Neural progenitor cell (in vitro differentiated cells): ENCODE results near the gene BCL2L13. TPM values are rescaled to one million over a fixed set of nuclear protein-coding genes. Genes with fewer than 3 reads are reported as not detected.

Source experiments
- DNase-seq: peaks from one replicate; pipeline ENCODE4 v3.0.0-alpha.2; 2016; ENCODE audit warnings: low spot score
- H2AFZ ChIP-seq: fragments of 200-600 bp; sonication (generic); replicated peaks from 2 replicates; pipeline ENCODE4 v1.6.1; 2016; ENCODE audit warnings: antibody characterized with exemption
- H3F3A ChIP-seq: fragments of 200-600 bp; sonication (generic); 2 replicates; pipeline ENCODE4 v1.6.1; 2016; ENCODE audit warnings: antibody characterized with exemption, low read depth
- H3K27ac ChIP-seq: fragments of 200-600 bp; sonication (generic); 2 replicates; pipeline ENCODE4 v1.5.1; 2016; ENCODE audit warnings: mild to moderate bottlenecking
- H3K27me3 ChIP-seq: fragments of 200-600 bp; sonication (generic); 2 replicates; pipeline ENCODE4 v1.6.1; 2016; ENCODE audit warnings: mild to moderate bottlenecking, moderate library complexity
- H3K36me3 ChIP-seq: fragments of 200-600 bp; sonication (generic); 2 replicates; pipeline ENCODE4 v1.5.1; 2016
- H3K4me1 ChIP-seq: fragments of 200-600 bp; sonication (generic); 2 replicates; pipeline ENCODE4 v1.6.1; 2016; ENCODE audit warnings: mixed run types
- H3K4me2 ChIP-seq: fragments of 200-600 bp; sonication (generic); 2 replicates; pipeline ENCODE4 v1.6.1; 2016
- H3K4me3 ChIP-seq: fragments of 200-600 bp; sonication (generic); 2 replicates; pipeline ENCODE4 v1.5.1; 2016
- H3K79me2 ChIP-seq: fragments of 200-600 bp; sonication (generic); 2 replicates; pipeline ENCODE4 v1.6.1; 2016; ENCODE audit warnings: low read depth
- H3K9ac ChIP-seq: fragments of 200-600 bp; sonication (generic); 2 replicates; pipeline ENCODE4 v1.6.1; 2016
- H3K9me3 ChIP-seq: fragments of 200-600 bp; sonication (generic); 2 replicates; pipeline ENCODE4 v1.5.1; 2016; ENCODE audit warnings: low read depth
- H4K20me1 ChIP-seq: fragments of 200-600 bp; sonication (generic); 2 replicates; pipeline ENCODE4 v1.6.1; 2016; ENCODE audit warnings: low read depth
- H3K27ac Mint-ChIP-seq: 3 replicates; pipeline ENCODE4 v1.8.0; 2021; ENCODE audit warnings: mixed read lengths
- H3K27me3 Mint-ChIP-seq: 2 replicates; pipeline ENCODE4 v1.8.0; 2022; ENCODE audit warnings: low read depth, mild to moderate bottlenecking, inconsistent platforms, moderate library complexity, mixed read lengths; ENCODE audit not compliant: insufficient read depth
- H3K36me3 Mint-ChIP-seq: 3 replicates; pipeline ENCODE4 v1.8.0; 2021; ENCODE audit warnings: mixed read lengths
- H3K4me1 Mint-ChIP-seq: 3 replicates; pipeline ENCODE4 v1.8.0; 2021; ENCODE audit warnings: mixed read lengths
- H3K4me3 Mint-ChIP-seq: 3 replicates; pipeline ENCODE4 v1.8.0; 2021; ENCODE audit warnings: mild to moderate bottlenecking, moderate library complexity, mixed read lengths
- H3K9me3 Mint-ChIP-seq: 3 replicates; pipeline ENCODE4 v1.8.0; 2020; ENCODE audit warnings: mixed read lengths
- CTCF ChIP-seq: fragments of 200-600 bp; sonication (generic); IDR thresholded peaks from 2 replicates; pipeline ENCODE4 v1.5.1; 2017; ENCODE audit warnings: antibody characterized with exemption, mild to moderate bottlenecking
- EZH2 ChIP-seq: fragments of 200-600 bp; sonication (generic); IDR thresholded peaks from 2 replicates; pipeline ENCODE4 v1.6.1; 2017; ENCODE audit warnings: antibody characterized with exemption, mild to moderate bottlenecking, moderate library complexity
- EZH2phosphoT487 ChIP-seq: fragments of 200-600 bp; sonication (generic); IDR thresholded peaks from 2 replicates; pipeline ENCODE4 v1.6.1; 2017; ENCODE audit warnings: antibody characterized with exemption
- total RNA-seq: library from RNA; depleted of rRNA; stranded (reverse); fragments of >200 nt; gene quantifications from 2 replicates; pipeline ENCODE4 v1.2.3, GENCODE V29; 2015; ENCODE audit warnings: low replicate concordance

BCL2L13 gene
- total RNA-seq, 1 donor from 2014 or later, result 47.7 TPM

DNA sequence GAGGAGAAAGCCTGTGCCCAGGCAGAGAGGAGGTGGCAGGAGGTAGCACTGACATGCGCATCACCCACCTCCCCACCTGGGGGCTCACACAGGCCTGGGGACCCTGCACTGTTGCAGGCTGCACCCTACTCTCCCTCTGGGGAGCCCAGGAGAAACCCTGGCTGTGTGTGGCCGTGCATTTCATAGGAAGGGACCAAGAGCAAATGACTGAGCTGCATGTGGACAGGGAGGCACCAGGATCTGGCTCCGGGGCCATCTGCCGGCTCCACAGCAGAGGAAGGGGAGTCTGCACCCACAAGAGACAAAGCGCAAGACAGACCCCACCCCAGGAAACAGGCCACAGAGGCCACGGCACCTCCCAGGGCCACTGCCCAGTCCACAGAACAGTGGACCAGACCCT lies 113.0 kb downstream of the BCL2L13 start:
- Mint-ChIP-seq H3K27ac (peak overlapping the region; percentile 59), H3K9me3 (no peaks in the 10 kb centered on the region), H3K4me3 (no peak overlapping the region), H3K36me3 (no peaks in the 10 kb centered on the region), H3K27me3 (peaks cover 2% of the 10 kb centered on the region), H3K4me1 (peaks cover 2% of the 10 kb centered on the region)
- Histone ChIP-seq H3K27me3 (no peaks in the 10 kb centered on the region), H3K4me3 (no peak overlapping the region), H3F3A (peaks cover 4% of the 10 kb centered on the region), H4K20me1 (no peaks in the 10 kb centered on the region), H3K27ac (no peak overlapping the region), H3K79me2 (no peaks in the 10 kb centered on the region), H3K4me1 (no peaks in the 10 kb centered on the region), H3K9me3 (no peaks in the 10 kb centered on the region), H3K9ac (no peak overlapping the region), H3K4me2 (no peak overlapping the region), H2AFZ (no peak overlapping the region), H3K36me3 (no peaks in the 10 kb centered on the region)
- DNase-seq, result no peak
- no peak for TF ChIP-seq EZH2
- no peak for TF ChIP-seq CTCF
- TF ChIP-seq EZH2phosphoT487, result no peak

DNA sequence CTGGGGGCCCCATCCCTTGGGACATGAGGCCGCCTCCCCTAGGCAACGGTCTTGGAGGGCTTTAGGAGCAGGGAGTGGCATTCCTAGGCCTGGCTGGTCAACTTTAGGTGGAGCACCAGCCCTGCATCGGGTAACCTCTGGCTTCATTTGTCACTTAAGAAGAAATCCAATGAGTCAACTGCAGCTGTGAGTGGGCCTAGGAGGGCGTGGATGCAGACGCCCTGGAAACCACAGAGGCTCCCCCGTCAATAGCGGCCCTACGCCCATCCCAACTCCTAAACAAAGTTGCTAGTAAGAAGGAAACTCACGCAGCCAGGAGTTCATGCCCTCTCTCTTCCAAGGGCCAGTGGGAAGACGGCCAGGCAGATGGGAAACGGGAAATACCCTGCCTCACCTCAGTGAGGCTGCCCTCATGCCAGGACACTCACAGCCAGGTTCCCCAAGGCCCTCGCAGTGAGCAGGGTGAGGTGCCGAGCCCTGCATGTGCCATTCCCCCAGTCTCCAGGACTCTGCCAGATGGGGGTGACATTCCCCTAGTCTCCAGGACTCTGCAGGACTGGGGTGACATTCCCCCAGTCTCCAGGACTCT lies 114.9 kb downstream of the BCL2L13 start:
- no peaks in the 10 kb centered on the region for H4K20me1 ChIP-seq

GRCh38 chr22:17754233-17754925 lies 115.8 kb downstream of the BCL2L13 start:
- H3K4me3 Mint-ChIP-seq, result no peak overlapping the region

More for the DNA sequence above, 114.9 kb downstream of the BCL2L13 start:
- no peaks in the 10 kb centered on the region for H3K9me3 ChIP-seq
- H2AFZ ChIP-seq, result no peak overlapping the region
- H3K4me3 ChIP-seq, result no peak overlapping the region
- no peak overlapping the region for H3K4me3 Mint-ChIP-seq
- H3K79me2 ChIP-seq, result no peaks in the 10 kb centered on the region
- H3K36me3 ChIP-seq, result no peaks in the 10 kb centered on the region
- DNase-seq, result no peak
- no peak overlapping the region for H3K9ac ChIP-seq
- H3K27ac ChIP-seq, result no peak overlapping the region
- peaks cover 4% of the 10 kb centered on the region for H3F3A ChIP-seq
- TF ChIP-seq EZH2 (no peak), CTCF (no peak), EZH2phosphoT487 (no peak)
- H3K9me3 Mint-ChIP-seq, result peaks cover 2% of the 10 kb centered on the region
- H3K36me3 Mint-ChIP-seq, result no peaks in the 10 kb centered on the region
- no peaks in the 10 kb centered on the region for H3K27me3 ChIP-seq
- no peak overlapping the region for H3K4me2 ChIP-seq
- no peak overlapping the region for H3K27ac Mint-ChIP-seq
- H3K4me1 ChIP-seq, result no peaks in the 10 kb centered on the region
- peaks cover 2% of the 10 kb centered on the region for H3K4me1 Mint-ChIP-seq
- peaks cover 5% of the 10 kb centered on the region for H3K27me3 Mint-ChIP-seq

More at GRCh38 chr22:17754233-17754925, 115.8 kb downstream of the BCL2L13 start:
- Histone ChIP-seq H3K4me3 (no peak overlapping the region), H4K20me1 (no peaks in the 10 kb centered on the region), H3K4me2 (no peak overlapping the region), H3K36me3 (no peaks in the 10 kb centered on the region), H3K9me3 (no peaks in the 10 kb centered on the region), H3K9ac (no peak overlapping the region), H2AFZ (no peak overlapping the region), H3K4me1 (no peaks in the 10 kb centered on the region), H3K79me2 (no peaks in the 10 kb centered on the region), H3K27ac (no peak overlapping the region), H3F3A (peaks cover 2% of the 10 kb centered on the region), H3K27me3 (no peaks in the 10 kb centered on the region)
- Mint-ChIP-seq H3K27ac (no peak overlapping the region), H3K36me3 (no peaks in the 10 kb centered on the region), H3K9me3 (peaks cover 5% of the 10 kb centered on the region), H3K27me3 (peaks cover 6% of the 10 kb centered on the region), H3K4me1 (peaks cover 2% of the 10 kb centered on the region)
- peak; percentile 62 for DNase-seq
- TF ChIP-seq CTCF, result peak; percentile 51
- no peak for TF ChIP-seq EZH2phosphoT487
